MM.1S (cell line): ENCODE data around the gene GPR137B.
"Not testable (repeated sequence)": the region's sequence is repeated elsewhere in the genome, so short reads cannot be mapped to it uniquely, and the experiment has no call there.

Experiments used
- DNase-seq: peaks from one replicate; pipeline ENCODE4 v3.0.0-alpha.2; 2015
- H2AFZ ChIP-seq: fragments of 300-600 bp; sonication (generic); 2 replicates; pipeline ENCODE4 v1.6.0; 2016; ENCODE audit warnings: antibody characterized with exemption, low read length
- H3F3A ChIP-seq: fragments of 300-600 bp; sonication (generic); 2 replicates; pipeline ENCODE4 v1.6.1; 2016; ENCODE audit warnings: mild to moderate bottlenecking, antibody characterized with exemption, low read length, moderate library complexity, mixed read lengths; ENCODE audit not compliant: insufficient read depth
- H3K27ac ChIP-seq: fragments of 300-600 bp; sonication (generic); 2 replicates; pipeline ENCODE4 v1.5.1; 2016; ENCODE audit warnings: mild to moderate bottlenecking, low read length
- H3K27me3 ChIP-seq: fragments of 300-600 bp; sonication (generic); replicated peaks from 2 replicates; pipeline ENCODE4 v1.6.0; 2016; ENCODE audit warnings: low read length; ENCODE audit not compliant: insufficient read depth
- H3K36me3 ChIP-seq: fragments of 300-600 bp; sonication (generic); replicated peaks from 2 replicates; pipeline ENCODE4 v1.6.1; 2016; ENCODE audit warnings: mild to moderate bottlenecking, low read length, mixed read lengths; ENCODE audit not compliant: insufficient read depth
- H3K4me1 ChIP-seq: fragments of 300-600 bp; sonication (generic); 2 replicates; pipeline ENCODE4 v1.6.1; 2016; ENCODE audit warnings: low read length, mixed read lengths
- H3K4me2 ChIP-seq: fragments of 300-600 bp; sonication (generic); 2 replicates; pipeline ENCODE4 v1.6.0; 2016; ENCODE audit warnings: low read depth, low read length
- H3K4me3 ChIP-seq: fragments of 300-600 bp; sonication (generic); 2 replicates; pipeline ENCODE4 v1.5.1; 2016; ENCODE audit warnings: low read length, mixed read lengths
- H3K79me2 ChIP-seq: fragments of 300-600 bp; sonication (generic); 2 replicates; pipeline ENCODE4 v1.6.1; 2016; ENCODE audit warnings: mixed run types, low read length, mixed read lengths
- H3K9ac ChIP-seq: fragments of 300-600 bp; sonication (generic); 2 replicates; pipeline ENCODE4 v1.6.1; 2016; ENCODE audit warnings: low read length, mixed read lengths
- H3K9me2 ChIP-seq: fragments of 300-600 bp; sonication (generic); replicated peaks from 2 replicates; pipeline ENCODE4 v1.6.1; 2016; ENCODE audit warnings: mild to moderate bottlenecking, low read length, mixed read lengths; ENCODE audit not compliant: insufficient read depth
- H3K9me3 ChIP-seq: fragments of 300-600 bp; sonication (generic); replicated peaks from 2 replicates; pipeline ENCODE4 v1.6.1; 2016; ENCODE audit warnings: mild to moderate bottlenecking, low read length, mixed read lengths; ENCODE audit not compliant: insufficient read depth
- H4K20me1 ChIP-seq: fragments of 300-600 bp; sonication (generic); 2 replicates; pipeline ENCODE4 v1.6.1; 2016; ENCODE audit warnings: mild to moderate bottlenecking, low read length, moderate library complexity, mixed read lengths; ENCODE audit not compliant: insufficient read depth
- EZH2 ChIP-seq: fragments of 300-600 bp; sonication (generic); optimal IDR thresholded peaks from 2 replicates; pipeline ENCODE3; 2017; ENCODE audit warnings: low read depth, mild to moderate bottlenecking, antibody characterized with exemption, low read length, mixed read lengths
- EZH2phosphoT487 ChIP-seq: fragments of 300-600 bp; sonication (generic); IDR thresholded peaks from 2 replicates; pipeline ENCODE4 v1.6.1; 2018; ENCODE audit warnings: antibody characterized with exemption, low read length
- TF ChIP-seq, protein P1 (sequence below): fragments of 300-600 bp; sonication (generic); IDR thresholded peaks from 2 replicates; pipeline ENCODE4 v1.5.1; 2016; ENCODE audit warnings: antibody characterized with exemption, low read length, mixed read lengths

Gene GPR137B

DNA sequence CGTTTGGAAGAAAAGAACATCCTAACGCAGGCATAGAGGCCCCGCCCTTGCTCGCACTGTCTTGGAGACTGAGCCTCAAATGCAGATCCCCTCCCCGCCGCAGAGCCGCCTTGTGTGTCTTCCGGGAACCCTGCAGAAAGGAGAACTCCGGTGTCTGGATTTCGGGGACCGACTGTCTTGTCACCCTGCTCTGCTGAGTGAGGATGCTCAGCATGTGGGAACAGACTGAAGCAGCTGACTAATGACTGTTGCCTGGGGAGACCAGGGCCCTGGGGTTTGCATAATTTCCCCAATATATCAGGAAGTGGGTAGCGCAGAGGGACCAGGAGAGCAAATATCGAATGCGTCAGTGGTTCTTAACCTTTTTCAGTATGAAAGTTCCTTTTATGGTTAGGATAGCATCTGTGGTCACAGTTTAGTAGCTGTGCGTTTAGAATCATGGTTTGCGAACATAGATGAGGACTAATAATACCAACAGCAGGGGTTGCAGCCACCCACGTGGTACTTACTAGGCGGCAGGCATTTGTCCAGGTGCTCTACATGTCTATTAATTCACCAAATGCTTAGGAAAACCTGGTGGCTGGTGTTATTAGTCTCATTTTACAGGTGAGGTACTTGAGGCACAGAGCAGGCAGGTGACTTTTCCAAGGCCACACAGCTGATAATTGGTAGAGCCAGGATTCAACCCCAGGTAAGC lies 14.3 kb downstream of the GPR137B start:
- Histone ChIP-seq H3K27me3 (peaks cover 35% of the 10 kb centered on the region), H4K20me1 (no peaks in the 10 kb centered on the region)

GRCh38 chr1:236158072-236158471 lies 15.7 kb downstream of the GPR137B start:
- not testable (repeated sequence) for H3K4me2 ChIP-seq

More for the DNA sequence above, 14.3 kb downstream of the GPR137B start:
- Histone ChIP-seq H3K27ac (no peak overlapping the region), H3K79me2 (no peaks in the 10 kb centered on the region), H3K4me1 (peaks cover 19% of the 10 kb centered on the region; the same call in 1 of the 2 replicates), H3K9me3 (no peaks in the 10 kb centered on the region), H3K9ac (no peak overlapping the region), H3K4me3 (no peak overlapping the region), H2AFZ (peak overlapping the region; percentile 39), H3F3A (peaks cover 2% of the 10 kb centered on the region; the same call in 1 of the 2 replicates), H3K36me3 (no peaks in the 10 kb centered on the region), H3K4me2 (peak overlapping the region; percentile 43; the same call in 1 of the 2 replicates), H3K9me2 (no peaks in the 10 kb centered on the region)
- no peak for TF ChIP-seq EZH2phosphoT487
- TF ChIP-seq, protein P1, sequence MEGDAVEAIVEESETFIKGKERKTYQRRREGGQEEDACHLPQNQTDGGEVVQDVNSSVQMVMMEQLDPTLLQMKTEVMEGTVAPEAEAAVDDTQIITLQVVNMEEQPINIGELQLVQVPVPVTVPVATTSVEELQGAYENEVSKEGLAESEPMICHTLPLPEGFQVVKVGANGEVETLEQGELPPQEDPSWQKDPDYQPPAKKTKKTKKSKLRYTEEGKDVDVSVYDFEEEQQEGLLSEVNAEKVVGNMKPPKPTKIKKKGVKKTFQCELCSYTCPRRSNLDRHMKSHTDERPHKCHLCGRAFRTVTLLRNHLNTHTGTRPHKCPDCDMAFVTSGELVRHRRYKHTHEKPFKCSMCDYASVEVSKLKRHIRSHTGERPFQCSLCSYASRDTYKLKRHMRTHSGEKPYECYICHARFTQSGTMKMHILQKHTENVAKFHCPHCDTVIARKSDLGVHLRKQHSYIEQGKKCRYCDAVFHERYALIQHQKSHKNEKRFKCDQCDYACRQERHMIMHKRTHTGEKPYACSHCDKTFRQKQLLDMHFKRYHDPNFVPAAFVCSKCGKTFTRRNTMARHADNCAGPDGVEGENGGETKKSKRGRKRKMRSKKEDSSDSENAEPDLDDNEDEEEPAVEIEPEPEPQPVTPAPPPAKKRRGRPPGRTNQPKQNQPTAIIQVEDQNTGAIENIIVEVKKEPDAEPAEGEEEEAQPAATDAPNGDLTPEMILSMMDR, result no peak
- TF ChIP-seq EZH2, result no peak
- DNase-seq, result peak; percentile 67

DNA sequence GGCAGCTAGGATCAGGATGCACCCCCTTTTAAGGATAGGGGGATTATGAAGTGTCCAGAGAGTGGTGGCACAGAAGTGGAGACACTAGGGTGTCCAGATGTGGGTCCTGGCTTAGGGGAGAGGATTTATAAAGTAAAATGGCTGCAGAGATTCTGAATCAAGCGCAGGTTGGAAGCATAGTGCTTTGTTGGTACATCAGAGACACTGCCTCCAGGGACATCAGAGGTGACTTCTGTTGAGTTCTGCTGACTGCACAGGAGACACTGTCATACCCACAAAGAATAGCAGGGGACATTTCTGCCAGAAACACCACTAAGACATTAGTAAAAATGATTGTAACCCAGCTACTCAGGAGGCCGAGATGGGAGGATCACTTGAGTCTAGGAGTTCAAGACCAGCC lies 16.4 kb downstream of the GPR137B start:
- no peaks in the 10 kb centered on the region for H3K36me3 ChIP-seq
- H3K4me2 ChIP-seq, result no peak overlapping the region
- TF ChIP-seq EZH2phosphoT487 (no peak), EZH2 (no peak)
- TF ChIP-seq, protein P1, result no peak
- no peak overlapping the region for H3K9ac ChIP-seq
- H3K27ac ChIP-seq, result no peak overlapping the region
- H3K9me2 ChIP-seq, result no peaks in the 10 kb centered on the region
- peaks cover 19% of the 10 kb centered on the region; the same call in 1 of the 2 replicates for H3K4me1 ChIP-seq
- DNase-seq, result no peak
- no peak overlapping the region for H3K4me3 ChIP-seq
- H2AFZ ChIP-seq, result no peak overlapping the region
- H3K27me3 ChIP-seq, result peaks cover 35% of the 10 kb centered on the region
- H4K20me1 ChIP-seq, result no peaks in the 10 kb centered on the region
- no peaks in the 10 kb centered on the region for H3K9me3 ChIP-seq
- peaks cover 2% of the 10 kb centered on the region; the same call in 1 of the 2 replicates for H3F3A ChIP-seq
- H3K79me2 ChIP-seq, result no peaks in the 10 kb centered on the region

More at GRCh38 chr1:236158072-236158471, 15.7 kb downstream of the GPR137B start:
- not testable (repeated sequence) for H2AFZ ChIP-seq, H3K9me2 ChIP-seq, H3K9me3 ChIP-seq, DNase-seq, H3K4me3 ChIP-seq, H3K36me3 ChIP-seq, H3K79me2 ChIP-seq, H3F3A ChIP-seq, H4K20me1 ChIP-seq, H3K27ac ChIP-seq, H3K9ac ChIP-seq
- Histone ChIP-seq H3K4me1 (peaks cover 19% of the 10 kb centered on the region; the same call in 1 of the 2 replicates), H3K27me3 (peaks cover 35% of the 10 kb centered on the region)
